T-cell (primary cell): ENCODE results near the gene WNK2. TPM values are rescaled to one million over a fixed set of nuclear protein-coding genes. Genes with fewer than 3 reads are reported as not detected.
"Not testable (repeated sequence)": the region's sequence is repeated elsewhere in the genome, so short reads cannot be mapped to it uniquely, and the experiment has no call there.

Source experiments
- ATAC-seq, 4 experiments: fragments of 200-7000 bp in 3 of 4; fragments of 150-1000 bp in 1 of 4; cut with Tn5 transposase; replicated peaks in 1 of 4; 1 replicate in 3 of 4; 2 replicates in 1 of 4; pipeline ENCODE4 v1.10.0; 2021; ENCODE audit warnings: moderate library complexity in 3 of 4, mild to moderate bottlenecking in 2 of 4, moderate number of reproducible peaks in 1 of 4
- CTCF ChIA-PET, 2 donors: fragments of 300-600 bp; sonication (Branson Sonifier 250); formaldehyde crosslinking; loops; one replicate each; lab custom pipeline; 2022; ENCODE audit warnings: antibody characterized with exemption in 2 of 2; lab: Charles Lee
- POLR2A ChIA-PET, 2 donors: fragments of 300-600 bp; sonication (Branson Sonifier 250); formaldehyde crosslinking; loops; one replicate each; lab custom pipeline; 2022; ENCODE audit warnings: antibody characterized with exemption in 2 of 2; lab: Charles Lee
- DNase-seq, 35 experiments: peaks; one replicate each; pipeline versions ENCODE4 v3.0.0 to v3.0.0-alpha.2; 2013 to 2023
- H3K27ac ChIP-seq: one replicate; pipeline ENCODE4 v1.5.1; 2013; ENCODE audit warnings: low read length
- H3K27me3 ChIP-seq, 2 experiments: replicated peaks in 1 of 2; 1 replicate in 1 of 2; 2 replicates in 1 of 2; pipeline versions ENCODE4 v1.6.1 to v1.7.0; 2013; ENCODE audit warnings: low read length in 1 of 2, mixed read lengths in 1 of 2; ENCODE audit not compliant: control insufficient read depth in 2 of 2, insufficient read depth in 2 of 2; ENCODE audit errors: extremely low read depth in 1 of 2
- H3K36me3 ChIP-seq, 2 donors: 1 replicate in 1 of 2; 2 replicates in 1 of 2; pipeline versions ENCODE4 v1.6.1 to v1.7.0; 2013; ENCODE audit warnings: low read length in 1 of 2; ENCODE audit not compliant: control insufficient read depth in 2 of 2, insufficient read depth in 1 of 2; ENCODE audit errors: extremely low read depth in 1 of 2
- H3K4me1 ChIP-seq, 2 experiments: 1 replicate in 1 of 2; 2 replicates in 1 of 2; pipeline versions ENCODE4 v1.6.1 to v1.7.0; 2013; ENCODE audit warnings: low read length in 2 of 2, mixed read lengths in 1 of 2; ENCODE audit not compliant: insufficient read depth in 2 of 2, control insufficient read depth in 1 of 2; ENCODE audit errors: extremely low read depth in 1 of 2
- H3K4me3 ChIP-seq, 2 donors: 1 replicate in 1 of 2; 2 replicates in 1 of 2; pipeline versions ENCODE4 v1.5.1 to v1.7.0; 2013; ENCODE audit warnings: mild to moderate bottlenecking in 2 of 2, low read length in 1 of 2, moderate library complexity in 1 of 2; ENCODE audit not compliant: control insufficient read depth in 1 of 2; ENCODE audit errors: extremely low read depth in 1 of 2
- H3K9me3 ChIP-seq: 2 replicates; pipeline ENCODE4 v1.7.0; 2013
- H3K27ac Mint-ChIP-seq, 2 donors: one replicate each; pipeline ENCODE4 v1.8.0; 2020 to 2021; ENCODE audit warnings: mild to moderate bottlenecking in 2 of 2, mixed read lengths in 2 of 2
- H3K27me3 Mint-ChIP-seq, 2 donors: one replicate each; pipeline ENCODE4 v1.8.0; 2021 to 2022; ENCODE audit warnings: mixed read lengths in 2 of 2
- H3K36me3 Mint-ChIP-seq: one replicate; pipeline ENCODE4 v1.8.0; 2021; ENCODE audit warnings: mixed read lengths
- H3K4me1 Mint-ChIP-seq, 3 donors: one replicate each; pipeline ENCODE4 v1.8.0; 2020 to 2022; ENCODE audit warnings: mixed read lengths in 3 of 3, mild to moderate bottlenecking in 1 of 3
- H3K4me3 Mint-ChIP-seq, 3 donors: one replicate each; pipeline ENCODE4 v1.8.0; 2020 to 2022; ENCODE audit warnings: mild to moderate bottlenecking in 3 of 3, mixed read lengths in 3 of 3, moderate library complexity in 3 of 3
- H3K9me3 Mint-ChIP-seq, 3 donors: one replicate each; pipeline ENCODE4 v1.8.0; 2020 to 2022; ENCODE audit warnings: mixed read lengths in 3 of 3
- WGBS: methylation state at CpG from one replicate; pipeline ENCODE4 v1.1.5; 2013; ENCODE audit warnings: missing lambda C conversion rate; ENCODE audit not compliant: insufficient coverage; 5-methylcytosine and 5-hydroxymethylcytosine counted together
- total RNA-seq, 35 experiments: library from RNA in 6 of 35; stranded (reverse) in 6 of 35; fragments of 120-200 nt in 1 of 35; gene quantifications; one replicate each; pipeline versions ENCODE4 v1.2.1 to v1.2.4 and lab custom pipeline; 2013 to 2026

Gene WNK2
- total RNA-seq, 5 donors from 2014 or later (not counting 1 experiment from before 2014, with no cell fraction given) = 0.12 to 0.95 (median 0.48) TPM

GRCh38 chr9:93248386-93249040 is 64.6 kb downstream of the WNK2 start:
- H3K4me1 ChIP-seq = peaks cover 0 to 14% of the 10 kb centered on the region in 2 experiments
- Mint-ChIP-seq H3K4me3 (no peak overlapping the region), H3K27me3 (no peaks in the 10 kb centered on the region), H3K4me1 (peaks cover 0 to 5% (median 0%) of the 10 kb centered on the region in 3 donors), H3K9me3 (no peaks in the 10 kb centered on the region), H3K36me3 (no peaks in the 10 kb centered on the region), H3K27ac (no peak overlapping the region)
- H3K4me3 ChIP-seq = no peak overlapping the region
- no peaks in the 10 kb centered on the region for H3K9me3 ChIP-seq
- H3K27ac ChIP-seq = no peak overlapping the region
- H3K27me3 ChIP-seq = peaks cover 0 to 6% of the 10 kb centered on the region in 2 experiments
- H3K36me3 ChIP-seq = no peaks in the 10 kb centered on the region
- DNase-seq (no peak), ATAC-seq (no peak)
- POLR2A ChIA-PET = no interaction called here
- WGBS = no CpG with 5 or more reads among the region's 3 CpGs
- CTCF ChIA-PET = no interaction called here

GRCh38 chr9:93250185-93250584 is 66.2 kb downstream of the WNK2 start:
- H3K9me3 ChIP-seq = no peaks in the 10 kb centered on the region
- H3K4me3 ChIP-seq = no peak overlapping the region
- H3K9me3 Mint-ChIP-seq = no peaks in the 10 kb centered on the region
- CTCF ChIA-PET = no interaction called here
- H3K27me3 ChIP-seq = peaks cover 0 to 6% of the 10 kb centered on the region in 2 experiments
- H3K36me3 ChIP-seq = no peaks in the 10 kb centered on the region
- H3K4me3 Mint-ChIP-seq = no peak overlapping the region
- peaks cover 0 to 12% of the 10 kb centered on the region in 2 experiments for H3K4me1 ChIP-seq
- no peaks in the 10 kb centered on the region for H3K36me3 Mint-ChIP-seq
- H3K4me1 Mint-ChIP-seq = peaks cover 0 to 5% (median 0%) of the 10 kb centered on the region in 3 donors
- POLR2A ChIA-PET = no interaction called here
- H3K27me3 Mint-ChIP-seq = no peaks in the 10 kb centered on the region
- no peak overlapping the region for H3K27ac Mint-ChIP-seq
- 82% methylated on average over 3 of the region's 4 CpGs for WGBS
- ATAC-seq = no peak
- no peak for DNase-seq
- H3K27ac ChIP-seq = no peak overlapping the region

- H3K36me3 Mint-ChIP-seq, CTCF ChIA-PET: not testable (repeated sequence)
These were observed 67.4 kb downstream of the WNK2 start for GRCh38 chr9:93251309-93251708.

GRCh38 chr9:93252116-93252780 is 68.3 kb downstream of the WNK2 start:
- CTCF ChIA-PET = no interaction called here
- 88% methylated on average over 11 of the region's 14 CpGs for WGBS
- Histone ChIP-seq H3K4me1 (no peaks in the 10 kb centered on the region), H3K4me3 (no peak overlapping the region), H3K27me3 (peaks cover 0 to 3% of the 10 kb centered on the region in 2 experiments), H3K36me3 (no peaks in the 10 kb centered on the region), H3K27ac (no peak overlapping the region), H3K9me3 (no peaks in the 10 kb centered on the region)
- no peak for DNase-seq
- no peaks in the 10 kb centered on the region for H3K36me3 Mint-ChIP-seq
- no peaks in the 10 kb centered on the region for H3K4me1 Mint-ChIP-seq
- H3K27me3 Mint-ChIP-seq = no peaks in the 10 kb centered on the region
- ATAC-seq = no peak
- no peak overlapping the region for H3K4me3 Mint-ChIP-seq
- no peak overlapping the region for H3K27ac Mint-ChIP-seq
- POLR2A ChIA-PET = interaction anchor here in 1 of 2 donors (0.6 kb wide), 1 partner anchor 324 kb away, joined by 3 read pairs; no protein-coding TSS in a partner anchor
- no peaks in the 10 kb centered on the region for H3K9me3 Mint-ChIP-seq

More at GRCh38 chr9:93251309-93251708, 67.4 kb downstream of the WNK2 start:
- H3K27me3 ChIP-seq, ATAC-seq, H3K4me1 ChIP-seq, H3K4me1 Mint-ChIP-seq, H3K36me3 ChIP-seq, DNase-seq, H3K4me3 Mint-ChIP-seq, H3K27ac Mint-ChIP-seq, POLR2A ChIA-PET, H3K4me3 ChIP-seq, H3K9me3 Mint-ChIP-seq, H3K27me3 Mint-ChIP-seq, H3K9me3 ChIP-seq, H3K27ac ChIP-seq: not testable (repeated sequence)
- WGBS = 100% methylated on average over 1 of the region's 8 CpGs

GRCh38 chr9:93252781-93253530 is 69.0 kb downstream of the WNK2 start:
- POLR2A ChIA-PET = interaction anchor here in 1 of 2 donors (0.6 kb wide), 1 partner anchor 324 kb away, joined by 3 read pairs; no protein-coding TSS in a partner anchor
- H3K36me3 Mint-ChIP-seq = no peaks in the 10 kb centered on the region
- Histone ChIP-seq H3K36me3 (no peaks in the 10 kb centered on the region), H3K4me1 (no peaks in the 10 kb centered on the region), H3K9me3 (no peaks in the 10 kb centered on the region), H3K27me3 (peaks cover 0 to 5% of the 10 kb centered on the region in 2 experiments), H3K27ac (no peak overlapping the region), H3K4me3 (no peak overlapping the region)
- CTCF ChIA-PET = no interaction called here
- no peaks in the 10 kb centered on the region for H3K27me3 Mint-ChIP-seq
- ATAC-seq = no peak
- 95% methylated on average over 17 of the region's 20 CpGs for WGBS
- H3K4me3 Mint-ChIP-seq = no peak overlapping the region
- no peak overlapping the region for H3K27ac Mint-ChIP-seq
- DNase-seq = no peak
- H3K4me1 Mint-ChIP-seq = no peaks in the 10 kb centered on the region
- no peaks in the 10 kb centered on the region for H3K9me3 Mint-ChIP-seq

- no peaks in the 10 kb centered on the region for H3K27me3 Mint-ChIP-seq
- H3K27me3 ChIP-seq = peaks cover 0 to 7% of the 10 kb centered on the region in 2 experiments
- no peak overlapping the region for H3K4me3 Mint-ChIP-seq
- ATAC-seq (no peak), DNase-seq (no peak)
- H3K36me3 ChIP-seq = no peaks in the 10 kb centered on the region
- no peaks in the 10 kb centered on the region for H3K4me1 ChIP-seq
- no peak overlapping the region for H3K27ac ChIP-seq
- POLR2A ChIA-PET = no interaction called here
- H3K4me3 ChIP-seq = no peak overlapping the region
- H3K9me3 Mint-ChIP-seq = no peaks in the 10 kb centered on the region
- CTCF ChIA-PET = no interaction called here
- WGBS = 83% methylated on average over 1 of the region's 10 CpGs
- H3K9me3 ChIP-seq = no peaks in the 10 kb centered on the region
- no peak overlapping the region for H3K27ac Mint-ChIP-seq
- no peaks in the 10 kb centered on the region for H3K4me1 Mint-ChIP-seq
- H3K36me3 Mint-ChIP-seq = no peaks in the 10 kb centered on the region
These were observed 69.7 kb downstream of the WNK2 start for GRCh38 chr9:93253633-93254032.
